ENCODE results near the gene HPCAL1. TPM values are rescaled to one million over a fixed set of nuclear protein-coding genes. Genes with fewer than 3 reads are reported as not detected.

Gene HPCAL1
- total and polyA plus RNA-seq, 2 of the 4 experiments (the other 2 are of a cell fraction): 8.2 to 33.7 TPM

DNA sequence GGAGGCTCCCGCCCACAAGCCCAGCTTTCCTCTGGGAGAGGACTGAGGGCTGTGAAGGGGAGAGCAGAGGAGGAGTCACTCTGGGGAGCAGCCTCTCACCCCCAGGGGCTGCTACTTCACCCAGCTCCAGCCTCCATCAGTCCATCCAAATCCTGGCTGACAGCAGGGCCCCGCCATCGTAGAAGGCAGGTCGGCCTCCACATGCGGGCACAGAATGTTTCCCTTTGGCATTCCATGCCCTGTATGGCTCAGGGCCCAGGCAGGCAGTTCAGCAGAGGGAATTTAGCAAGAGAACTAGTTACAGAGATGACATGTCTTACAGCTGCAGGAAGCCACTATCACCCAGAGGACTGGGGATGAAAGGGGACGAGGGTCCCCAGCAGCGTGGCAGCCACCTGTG is 151.8 kb downstream of the HPCAL1 start:
- Histone ChIP-seq H3K36me3 (ENCODE audit: control insufficient read depth, insufficient read depth, low read length) (no peaks in the 10 kb centered on the region), H2AK9ac (replicated peaks; ENCODE audit: low read depth, low read length, poor library complexity) (no peak overlapping the region), H3K23ac (ENCODE audit: low read depth, low read length) (no peak overlapping the region), H3K9ac (ENCODE audit: low read depth, low read length) (no peak overlapping the region), H3K18ac (ENCODE audit: low read depth, low read length) (no peak overlapping the region), H2BK120ac (ENCODE audit: low read depth, low read length) (no peak overlapping the region), H3K9me3 (ENCODE audit: control insufficient read depth, insufficient read depth, low read length) (no peaks in the 10 kb centered on the region), H3K4me2 (ENCODE audit: low read depth, low read length) (no peak overlapping the region), H3K4ac (ENCODE audit: low read depth, low read length) (no peak overlapping the region), H2BK5ac (ENCODE audit: low read depth, low read length, poor library complexity, severe bottlenecking) (no peak overlapping the region), H3K9me1 (ENCODE audit: insufficient read depth, low read length) (peaks cover 5% of the 10 kb centered on the region), H4K5ac (ENCODE audit: low read depth, low read length) (no peak overlapping the region), H3K79me1 (ENCODE audit: low read depth in 1 of 2, low read length in 2 of 2) (peaks cover 0 to 3% of the 10 kb centered on the region in 2 experiments; a peak in 1 of 4 replicates), H4K8ac (ENCODE audit: low read depth in 2 of 2, low read length in 2 of 2) (no peak overlapping the region), H4K20me1 (ENCODE audit: insufficient read depth, low read length) (no peaks in the 10 kb centered on the region), H3K27me3 (ENCODE audit: control insufficient read depth, insufficient read depth, low read length) (peaks cover 3% of the 10 kb centered on the region; the same call in 1 of the 2 replicates), H3K27ac (ENCODE audit: insufficient read depth, low read length) (no peak overlapping the region), H2AK5ac (ENCODE audit: low read depth, low read length) (no peak overlapping the region), H2BK20ac (ENCODE audit: low read depth, low read length) (no peak overlapping the region), H3K4me3 (ENCODE audit: insufficient read depth, low read depth, low read length) (no peak overlapping the region), H3K4me1 (ENCODE audit: control insufficient read depth, insufficient read depth, low read length) (peaks cover 7% of the 10 kb centered on the region), H3K14ac (replicated peaks; ENCODE audit: low read depth, low read length) (no peak overlapping the region), H3K56ac (ENCODE audit: extremely low read depth, insufficient read depth, low read length) (no peak overlapping the region), H2BK15ac (ENCODE audit: low read depth, low read length) (no peak overlapping the region), H2AFZ (replicated peaks; ENCODE audit: low read length, poor library complexity) (no peak overlapping the region), H4K91ac (ENCODE audit: insufficient read depth, low read depth, low read length) (no peak overlapping the region)
- ATAC-seq (ENCODE audit: low read depth) (peak; percentile 43), DNase-seq (no peak)
- in situ Hi-C loops (cut with MboI; ENCODE audit: low sequenced_read_pairs) (no loop called here), dilution Hi-C loops (cut with HindIII; ENCODE audit: low sequenced_read_pairs, unreplicated experiment) (no loop called here), intact Hi-C loops (cut with micrococcal nuclease) (no loop called here)
- POLR2A ChIA-PET (ENCODE audit: unreplicated experiment): no interaction called here
- no CpG with 5 or more reads among the region's 7 CpGs for WGBS, 2 experiments (ENCODE audit: extremely low coverage in 2 of 2, insufficient read length in 1 of 2)
- no TSS peak for BruUV-seq (replicated peaks)
- CTCF ChIA-PET: no interaction called here
- TF ChIP-seq SMC3 (IDR thresholded peaks at IDR 0.05; ENCODE audit: low read depth, low read length): no peak
- no peak for TF ChIP-seq NFE2L2 (IDR thresholded peaks at IDR 0.05; ENCODE audit: low read depth, low read length)
- no peak for TF ChIP-seq BHLHE40 (IDR thresholded peaks at IDR 0.05; ENCODE audit: low read depth, low read length)
- no peak for TF ChIP-seq CEBPB (IDR thresholded peaks at IDR 0.05; ENCODE audit: low read depth, low read length)
- no peak for TF ChIP-seq MAFK (IDR thresholded peaks at IDR 0.05; ENCODE audit: low read depth, low read length)
- no peak for TF ChIP-seq RAD21 (IDR thresholded peaks at IDR 0.05; ENCODE audit: low read length)
- TF ChIP-seq MXI1 (IDR thresholded peaks at IDR 0.05; ENCODE audit: borderline replicate concordance, low read depth, low read length): no peak
- TF ChIP-seq FOS (IDR thresholded peaks at IDR 0.05; ENCODE audit: low read depth, low read length): no peak
- TF ChIP-seq, protein P1, sequence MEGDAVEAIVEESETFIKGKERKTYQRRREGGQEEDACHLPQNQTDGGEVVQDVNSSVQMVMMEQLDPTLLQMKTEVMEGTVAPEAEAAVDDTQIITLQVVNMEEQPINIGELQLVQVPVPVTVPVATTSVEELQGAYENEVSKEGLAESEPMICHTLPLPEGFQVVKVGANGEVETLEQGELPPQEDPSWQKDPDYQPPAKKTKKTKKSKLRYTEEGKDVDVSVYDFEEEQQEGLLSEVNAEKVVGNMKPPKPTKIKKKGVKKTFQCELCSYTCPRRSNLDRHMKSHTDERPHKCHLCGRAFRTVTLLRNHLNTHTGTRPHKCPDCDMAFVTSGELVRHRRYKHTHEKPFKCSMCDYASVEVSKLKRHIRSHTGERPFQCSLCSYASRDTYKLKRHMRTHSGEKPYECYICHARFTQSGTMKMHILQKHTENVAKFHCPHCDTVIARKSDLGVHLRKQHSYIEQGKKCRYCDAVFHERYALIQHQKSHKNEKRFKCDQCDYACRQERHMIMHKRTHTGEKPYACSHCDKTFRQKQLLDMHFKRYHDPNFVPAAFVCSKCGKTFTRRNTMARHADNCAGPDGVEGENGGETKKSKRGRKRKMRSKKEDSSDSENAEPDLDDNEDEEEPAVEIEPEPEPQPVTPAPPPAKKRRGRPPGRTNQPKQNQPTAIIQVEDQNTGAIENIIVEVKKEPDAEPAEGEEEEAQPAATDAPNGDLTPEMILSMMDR (conservative IDR thresholded peaks at IDR 0.05; ENCODE audit: low read depth, low read length): no peak
- TF ChIP-seq, protein P2, sequence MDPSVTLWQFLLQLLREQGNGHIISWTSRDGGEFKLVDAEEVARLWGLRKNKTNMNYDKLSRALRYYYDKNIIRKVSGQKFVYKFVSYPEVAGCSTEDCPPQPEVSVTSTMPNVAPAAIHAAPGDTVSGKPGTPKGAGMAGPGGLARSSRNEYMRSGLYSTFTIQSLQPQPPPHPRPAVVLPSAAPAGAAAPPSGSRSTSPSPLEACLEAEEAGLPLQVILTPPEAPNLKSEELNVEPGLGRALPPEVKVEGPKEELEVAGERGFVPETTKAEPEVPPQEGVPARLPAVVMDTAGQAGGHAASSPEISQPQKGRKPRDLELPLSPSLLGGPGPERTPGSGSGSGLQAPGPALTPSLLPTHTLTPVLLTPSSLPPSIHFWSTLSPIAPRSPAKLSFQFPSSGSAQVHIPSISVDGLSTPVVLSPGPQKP (IDR thresholded peaks at IDR 0.05; ENCODE audit: borderline replicate concordance, low read depth, low read length): no peak
- no peak for TF ChIP-seq RCOR1 (IDR thresholded peaks at IDR 0.05; ENCODE audit: insufficient replicate concordance, low read length)
- TF ChIP-seq POLR2A (IDR thresholded peaks at IDR 0.05; ENCODE audit: low read depth, low read length): no peak
- TF ChIP-seq, protein P3, sequence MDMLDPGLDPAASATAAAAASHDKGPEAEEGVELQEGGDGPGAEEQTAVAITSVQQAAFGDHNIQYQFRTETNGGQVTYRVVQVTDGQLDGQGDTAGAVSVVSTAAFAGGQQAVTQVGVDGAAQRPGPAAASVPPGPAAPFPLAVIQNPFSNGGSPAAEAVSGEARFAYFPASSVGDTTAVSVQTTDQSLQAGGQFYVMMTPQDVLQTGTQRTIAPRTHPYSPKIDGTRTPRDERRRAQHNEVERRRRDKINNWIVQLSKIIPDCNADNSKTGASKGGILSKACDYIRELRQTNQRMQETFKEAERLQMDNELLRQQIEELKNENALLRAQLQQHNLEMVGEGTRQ (IDR thresholded peaks at IDR 0.05; ENCODE audit: low read depth, low read length): no peak
- TF ChIP-seq MAZ (IDR thresholded peaks at IDR 0.05; ENCODE audit: borderline replicate concordance, low read depth, low read length): no peak
- no peak for TF ChIP-seq RFX5 (IDR thresholded peaks at IDR 0.05; ENCODE audit: low read depth, low read length)
- TF ChIP-seq CHD1 (IDR thresholded peaks at IDR 0.05; ENCODE audit: low read depth, low read length): no peak
